Liver (tissue), 9 donors: ENCODE measurements around the gene STX16. TPM values are rescaled to one million over a fixed set of nuclear protein-coding genes. Genes with fewer than 3 reads are reported as not detected.

ENCODE experiments used
- DNase-seq: peaks from one replicate; pipeline ENCODE4 v3.0.0-alpha.2; 2017; ENCODE audit warnings: low spot score
- H3K27ac ChIP-seq, 2 donors: one replicate each; pipeline ENCODE4 v1.7.0; 2013; ENCODE audit warnings: inconsistent platforms in 2 of 2, low read length in 2 of 2, control low read depth in 1 of 2, low read depth in 1 of 2, mild to moderate bottlenecking in 1 of 2
- H3K27me3 ChIP-seq, 4 donors: one replicate each; pipeline versions ENCODE4 v1.6.1 to v1.7.0; 2013; ENCODE audit warnings: low read length in 3 of 4, inconsistent platforms in 1 of 4, mild to moderate bottlenecking in 1 of 4, moderate library complexity in 1 of 4; ENCODE audit not compliant: control insufficient read depth in 4 of 4, insufficient read depth in 4 of 4
- H3K36me3 ChIP-seq, 4 donors: one replicate each; pipeline versions ENCODE4 v1.6.1 to v1.7.0; 2013; ENCODE audit warnings: low read length in 3 of 4, mild to moderate bottlenecking in 3 of 4, low read depth in 1 of 4, moderate library complexity in 1 of 4; ENCODE audit not compliant: control insufficient read depth in 4 of 4, insufficient read depth in 3 of 4
- H3K4me1 ChIP-seq, 4 donors: one replicate each; pipeline versions ENCODE4 v1.6.1 to v1.7.0; 2013; ENCODE audit warnings: low read length in 3 of 4, mild to moderate bottlenecking in 3 of 4, moderate library complexity in 1 of 4; ENCODE audit not compliant: control insufficient read depth in 4 of 4, insufficient read depth in 4 of 4
- H3K4me3 ChIP-seq, 3 donors: one replicate each; pipeline versions ENCODE4 v1.6.1 to v1.7.0; 2013; ENCODE audit warnings: low read length in 3 of 3, control low read depth in 1 of 3, low read depth in 1 of 3, mild to moderate bottlenecking in 1 of 3
- H3K9ac ChIP-seq, 2 donors: one replicate each; pipeline ENCODE4 v1.7.0; 2013; ENCODE audit warnings: low read length in 2 of 2, mild to moderate bottlenecking in 2 of 2, moderate library complexity in 2 of 2, control low read depth in 1 of 2, low read depth in 1 of 2
- H3K9me3 ChIP-seq, 4 donors: one replicate each; pipeline versions ENCODE4 v1.6.1 to v1.7.0; 2013; ENCODE audit warnings: low read length in 3 of 4; ENCODE audit not compliant: control insufficient read depth in 4 of 4
- EGR1 ChIP-seq, 2 donors: IDR thresholded peaks; 2 replicates each; pipeline ENCODE4 v1.6.1; 2016 to 2018; ENCODE audit warnings: antibody characterized with exemption in 2 of 2, low read depth in 2 of 2
- FOXA1 ChIP-seq: IDR thresholded peaks from 2 replicates; pipeline ENCODE4 v1.6.1; 2016; ENCODE audit warnings: antibody characterized with exemption
- FOXA2 ChIP-seq: IDR thresholded peaks from 2 replicates; pipeline ENCODE4 v1.6.1; 2016; ENCODE audit warnings: antibody characterized with exemption
- GABPA ChIP-seq, 2 donors: IDR thresholded peaks in 1 of 2; conservative IDR thresholded peaks in 1 of 2; 2 replicates each; pipeline ENCODE4 v1.6.1; 2016; ENCODE audit warnings: antibody characterized with exemption in 2 of 2, mild to moderate bottlenecking in 1 of 2, moderate library complexity in 1 of 2
- HNF4A ChIP-seq, 2 donors: conservative IDR thresholded peaks; 2 replicates each; pipeline ENCODE4 v1.6.1; 2016; ENCODE audit warnings: antibody characterized with exemption in 2 of 2, mild to moderate bottlenecking in 2 of 2
- HNF4G ChIP-seq: IDR thresholded peaks from 2 replicates; pipeline ENCODE4 v1.6.1; 2016; ENCODE audit warnings: antibody characterized with exemption
- JUND ChIP-seq, 2 donors: IDR thresholded peaks; 2 replicates each; pipeline ENCODE4 v1.6.1; 2016; ENCODE audit warnings: antibody characterized with exemption in 2 of 2
- NR2F2 ChIP-seq: IDR thresholded peaks from 2 replicates; pipeline ENCODE4 v1.6.1; 2016; ENCODE audit warnings: antibody characterized with exemption
- RAD21 ChIP-seq, 2 donors: IDR thresholded peaks; 2 replicates each; pipeline ENCODE4 v1.6.1; 2016; ENCODE audit warnings: antibody characterized with exemption in 2 of 2, mild to moderate bottlenecking in 2 of 2
- RXRA ChIP-seq, 2 donors: IDR thresholded peaks; 2 replicates each; pipeline ENCODE4 v1.6.1; 2017 to 2018; ENCODE audit warnings: antibody characterized with exemption in 2 of 2, mild to moderate bottlenecking in 1 of 2
- SP1 ChIP-seq: IDR thresholded peaks from 2 replicates; pipeline ENCODE4 v1.6.1; 2018; ENCODE audit warnings: antibody characterized with exemption, mild to moderate bottlenecking
- TAF1 ChIP-seq: conservative IDR thresholded peaks from 2 replicates; pipeline ENCODE4 v1.6.1; 2016; ENCODE audit warnings: antibody characterized with exemption, mild to moderate bottlenecking
- YY1 ChIP-seq: IDR thresholded peaks from 2 replicates; pipeline ENCODE4 v1.6.1; 2016; ENCODE audit warnings: antibody characterized with exemption, mild to moderate bottlenecking
- WGBS: extraction: QIAGEN DNeasy Blood & Tissue Kit; methylation state at CpG from one replicate; pipeline ENCODE4 v1.1.7; 2013; 5-methylcytosine and 5-hydroxymethylcytosine counted together
- polyA plus RNA-seq, 2 donors: library from polyadenylated mRNA; stranded (reverse) in 1 of 2; unstranded in 1 of 2; fragments of 200-250 nt in 1 of 2; fragments of >200 nt in 1 of 2; fragmentation: Nextera tagmentation in 1 of 2; extraction: Ambion mirVana in 1 of 2; gene quantifications; one replicate each; pipeline versions ENCODE4 v1.2.1 to v1.2.3, GENCODE V29; 2013 to 2015
- total RNA-seq, 2 donors: library from RNA; depleted of rRNA; stranded (reverse); fragments of >200 nt; gene quantifications; one replicate each; pipeline ENCODE4 v1.2.3, GENCODE V29; 2014
- TF ChIP-seq, protein P1 (sequence below): IDR thresholded peaks from 2 replicates; pipeline ENCODE4 v1.6.1; 2016; ENCODE audit warnings: antibody characterized with exemption, mild to moderate bottlenecking
- TF ChIP-seq, protein P2 (sequence below): IDR thresholded peaks from 2 replicates; pipeline ENCODE4 v1.6.1; 2016; ENCODE audit warnings: antibody characterized with exemption
- TF ChIP-seq, protein P3 (sequence below): IDR thresholded peaks from 2 replicates; pipeline ENCODE4 v1.6.1; 2016; ENCODE audit warnings: antibody characterized with exemption
- TF ChIP-seq, protein P4 (sequence below): fragments of 150-350 bp; IDR thresholded peaks from 2 replicates; pipeline ENCODE4 v1.5.1; 2017; ENCODE audit warnings: improper control_type of control experiment, low read depth, low read length; ENCODE audit not compliant: missing input control
- TF ChIP-seq, protein P5 (sequence below): IDR thresholded peaks from 2 replicates; pipeline ENCODE4 v1.6.1; 2016; ENCODE audit warnings: antibody characterized with exemption
- donor health status: healthy.
- donor health status: healthy.
- donor health status: healthy.
- donor health status: healthy.
- donor health status: healthy.

STX16 gene
- total and polyA plus RNA-seq, 4 donors, result 8.5 to 32.5 (median 16.6) TPM

DNA sequence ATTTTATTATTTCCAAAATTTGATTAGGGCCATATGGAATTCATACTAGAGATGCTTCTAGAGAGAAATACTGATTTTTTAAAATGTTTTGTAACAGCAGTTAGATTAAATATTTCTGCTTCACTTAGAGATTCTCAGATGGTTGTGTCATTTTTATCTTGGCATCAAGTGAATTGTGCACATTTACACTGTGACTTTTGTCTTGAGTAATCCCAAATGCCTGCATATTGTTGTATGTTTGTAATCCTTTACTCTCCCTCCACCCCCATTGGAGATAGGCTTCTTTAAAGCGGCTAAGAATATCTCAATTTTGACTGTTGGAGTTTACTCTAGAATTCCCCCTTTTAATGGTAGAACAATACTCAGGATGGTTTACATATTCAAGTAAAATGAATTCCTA is 19.0 kb downstream of the STX16 start:
- Histone ChIP-seq H3K4me3 (no peak overlapping the region), H3K9ac (no peak overlapping the region), H3K27me3 (no peaks in the 10 kb centered on the region), H3K27ac (no peak overlapping the region), H3K9me3 (no peaks in the 10 kb centered on the region), H3K36me3 (peaks cover 8 to 51% (median 49%) of the 10 kb centered on the region in 4 donors), H3K4me1 (no peaks in the 10 kb centered on the region)
- 94% methylated on average over 1 of the region's 1 CpG for WGBS
- TF ChIP-seq RXRA (IDR thresholded peaks at IDR 0.05) (no peak), SP1 (no peak), HNF4A (conservative IDR thresholded peaks at IDR 0.05) (no peak), RAD21 (IDR thresholded peaks at IDR 0.05) (no peak), FOXA2 (no peak), NR2F2 (no peak), HNF4G (no peak), GABPA (IDR thresholded peaks at IDR 0.05 in 1 of 2, conservative IDR thresholded peaks at IDR 0.05 in 1 of 2) (no peak), YY1 (no peak), JUND (IDR thresholded peaks at IDR 0.05) (no peak), EGR1 (IDR thresholded peaks at IDR 0.05; ENCODE audit: low read depth in 2 of 2) (no peak), FOXA1 (no peak), TAF1 (no peak)
- TF ChIP-seq, protein P1, sequence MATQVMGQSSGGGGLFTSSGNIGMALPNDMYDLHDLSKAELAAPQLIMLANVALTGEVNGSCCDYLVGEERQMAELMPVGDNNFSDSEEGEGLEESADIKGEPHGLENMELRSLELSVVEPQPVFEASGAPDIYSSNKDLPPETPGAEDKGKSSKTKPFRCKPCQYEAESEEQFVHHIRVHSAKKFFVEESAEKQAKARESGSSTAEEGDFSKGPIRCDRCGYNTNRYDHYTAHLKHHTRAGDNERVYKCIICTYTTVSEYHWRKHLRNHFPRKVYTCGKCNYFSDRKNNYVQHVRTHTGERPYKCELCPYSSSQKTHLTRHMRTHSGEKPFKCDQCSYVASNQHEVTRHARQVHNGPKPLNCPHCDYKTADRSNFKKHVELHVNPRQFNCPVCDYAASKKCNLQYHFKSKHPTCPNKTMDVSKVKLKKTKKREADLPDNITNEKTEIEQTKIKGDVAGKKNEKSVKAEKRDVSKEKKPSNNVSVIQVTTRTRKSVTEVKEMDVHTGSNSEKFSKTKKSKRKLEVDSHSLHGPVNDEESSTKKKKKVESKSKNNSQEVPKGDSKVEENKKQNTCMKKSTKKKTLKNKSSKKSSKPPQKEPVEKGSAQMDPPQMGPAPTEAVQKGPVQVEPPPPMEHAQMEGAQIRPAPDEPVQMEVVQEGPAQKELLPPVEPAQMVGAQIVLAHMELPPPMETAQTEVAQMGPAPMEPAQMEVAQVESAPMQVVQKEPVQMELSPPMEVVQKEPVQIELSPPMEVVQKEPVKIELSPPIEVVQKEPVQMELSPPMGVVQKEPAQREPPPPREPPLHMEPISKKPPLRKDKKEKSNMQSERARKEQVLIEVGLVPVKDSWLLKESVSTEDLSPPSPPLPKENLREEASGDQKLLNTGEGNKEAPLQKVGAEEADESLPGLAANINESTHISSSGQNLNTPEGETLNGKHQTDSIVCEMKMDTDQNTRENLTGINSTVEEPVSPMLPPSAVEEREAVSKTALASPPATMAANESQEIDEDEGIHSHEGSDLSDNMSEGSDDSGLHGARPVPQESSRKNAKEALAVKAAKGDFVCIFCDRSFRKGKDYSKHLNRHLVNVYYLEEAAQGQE, result no peak
- TF ChIP-seq, protein P2, sequence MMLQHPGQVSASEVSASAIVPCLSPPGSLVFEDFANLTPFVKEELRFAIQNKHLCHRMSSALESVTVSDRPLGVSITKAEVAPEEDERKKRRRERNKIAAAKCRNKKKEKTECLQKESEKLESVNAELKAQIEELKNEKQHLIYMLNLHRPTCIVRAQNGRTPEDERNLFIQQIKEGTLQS, result no peak
- TF ChIP-seq, protein P3, sequence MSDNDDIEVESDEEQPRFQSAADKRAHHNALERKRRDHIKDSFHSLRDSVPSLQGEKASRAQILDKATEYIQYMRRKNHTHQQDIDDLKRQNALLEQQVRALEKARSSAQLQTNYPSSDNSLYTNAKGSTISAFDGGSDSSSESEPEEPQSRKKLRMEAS, result no peak
- TF ChIP-seq, protein P4, sequence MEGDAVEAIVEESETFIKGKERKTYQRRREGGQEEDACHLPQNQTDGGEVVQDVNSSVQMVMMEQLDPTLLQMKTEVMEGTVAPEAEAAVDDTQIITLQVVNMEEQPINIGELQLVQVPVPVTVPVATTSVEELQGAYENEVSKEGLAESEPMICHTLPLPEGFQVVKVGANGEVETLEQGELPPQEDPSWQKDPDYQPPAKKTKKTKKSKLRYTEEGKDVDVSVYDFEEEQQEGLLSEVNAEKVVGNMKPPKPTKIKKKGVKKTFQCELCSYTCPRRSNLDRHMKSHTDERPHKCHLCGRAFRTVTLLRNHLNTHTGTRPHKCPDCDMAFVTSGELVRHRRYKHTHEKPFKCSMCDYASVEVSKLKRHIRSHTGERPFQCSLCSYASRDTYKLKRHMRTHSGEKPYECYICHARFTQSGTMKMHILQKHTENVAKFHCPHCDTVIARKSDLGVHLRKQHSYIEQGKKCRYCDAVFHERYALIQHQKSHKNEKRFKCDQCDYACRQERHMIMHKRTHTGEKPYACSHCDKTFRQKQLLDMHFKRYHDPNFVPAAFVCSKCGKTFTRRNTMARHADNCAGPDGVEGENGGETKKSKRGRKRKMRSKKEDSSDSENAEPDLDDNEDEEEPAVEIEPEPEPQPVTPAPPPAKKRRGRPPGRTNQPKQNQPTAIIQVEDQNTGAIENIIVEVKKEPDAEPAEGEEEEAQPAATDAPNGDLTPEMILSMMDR, result no peak
- TF ChIP-seq, protein P5, sequence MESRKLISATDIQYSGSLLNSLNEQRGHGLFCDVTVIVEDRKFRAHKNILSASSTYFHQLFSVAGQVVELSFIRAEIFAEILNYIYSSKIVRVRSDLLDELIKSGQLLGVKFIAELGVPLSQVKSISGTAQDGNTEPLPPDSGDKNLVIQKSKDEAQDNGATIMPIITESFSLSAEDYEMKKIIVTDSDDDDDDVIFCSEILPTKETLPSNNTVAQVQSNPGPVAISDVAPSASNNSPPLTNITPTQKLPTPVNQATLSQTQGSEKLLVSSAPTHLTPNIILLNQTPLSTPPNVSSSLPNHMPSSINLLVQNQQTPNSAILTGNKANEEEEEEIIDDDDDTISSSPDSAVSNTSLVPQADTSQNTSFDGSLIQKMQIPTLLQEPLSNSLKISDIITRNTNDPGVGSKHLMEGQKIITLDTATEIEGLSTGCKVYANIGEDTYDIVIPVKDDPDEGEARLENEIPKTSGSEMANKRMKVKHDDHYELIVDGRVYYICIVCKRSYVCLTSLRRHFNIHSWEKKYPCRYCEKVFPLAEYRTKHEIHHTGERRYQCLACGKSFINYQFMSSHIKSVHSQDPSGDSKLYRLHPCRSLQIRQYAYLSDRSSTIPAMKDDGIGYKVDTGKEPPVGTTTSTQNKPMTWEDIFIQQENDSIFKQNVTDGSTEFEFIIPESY, result no peak
- DNase-seq, result no peak
